ENCODE data around the gene PCDHA1. TPM values are rescaled to one million over a fixed set of nuclear protein-coding genes. Genes with fewer than 3 reads are reported as not detected.

The PCDHA1 gene
- total RNA-seq, 1 donor from 2014 or later = 0.24 TPM

- TF ChIP-seq CTCF (IDR thresholded peaks at IDR 0.05) = no peak
- no peaks in the 10 kb centered on the region for H3K4me1 Mint-ChIP-seq
- H3K9me3 Mint-ChIP-seq = no peaks in the 10 kb centered on the region
- no peaks in the 10 kb centered on the region for H3K79me2 ChIP-seq (ENCODE audit: low read depth)
- peaks cover 59% of the 10 kb centered on the region for H3K27me3 ChIP-seq
- H3K4me3 Mint-ChIP-seq = no peak overlapping the region
- DNase-seq (ENCODE audit: low spot score) = no peak
- H3K36me3 Mint-ChIP-seq = no peaks in the 10 kb centered on the region
- H3K9me3 ChIP-seq (ENCODE audit: low read depth) = no peaks in the 10 kb centered on the region
- H4K20me1 ChIP-seq (ENCODE audit: low read depth) = no peaks in the 10 kb centered on the region
- H3K4me3 ChIP-seq = no peak overlapping the region
- no peak overlapping the region for H3K4me2 ChIP-seq
- H3K36me3 ChIP-seq = no peaks in the 10 kb centered on the region
- no peak overlapping the region for H3K27ac ChIP-seq
- H3K27ac Mint-ChIP-seq = no peak overlapping the region
- peaks cover 4% of the 10 kb centered on the region for H3F3A ChIP-seq (ENCODE audit: low read depth)
- no peak overlapping the region for H2AFZ ChIP-seq (replicated peaks)
- H3K27me3 Mint-ChIP-seq (ENCODE audit: insufficient read depth, low read depth) = no peaks in the 10 kb centered on the region
- no peak overlapping the region for H3K9ac ChIP-seq
- H3K4me1 ChIP-seq = peaks cover 6% of the 10 kb centered on the region
Measured at GRCh38 chr5:141042555-141042954, 256.6 kb downstream of the PCDHA1 start.

DNA sequence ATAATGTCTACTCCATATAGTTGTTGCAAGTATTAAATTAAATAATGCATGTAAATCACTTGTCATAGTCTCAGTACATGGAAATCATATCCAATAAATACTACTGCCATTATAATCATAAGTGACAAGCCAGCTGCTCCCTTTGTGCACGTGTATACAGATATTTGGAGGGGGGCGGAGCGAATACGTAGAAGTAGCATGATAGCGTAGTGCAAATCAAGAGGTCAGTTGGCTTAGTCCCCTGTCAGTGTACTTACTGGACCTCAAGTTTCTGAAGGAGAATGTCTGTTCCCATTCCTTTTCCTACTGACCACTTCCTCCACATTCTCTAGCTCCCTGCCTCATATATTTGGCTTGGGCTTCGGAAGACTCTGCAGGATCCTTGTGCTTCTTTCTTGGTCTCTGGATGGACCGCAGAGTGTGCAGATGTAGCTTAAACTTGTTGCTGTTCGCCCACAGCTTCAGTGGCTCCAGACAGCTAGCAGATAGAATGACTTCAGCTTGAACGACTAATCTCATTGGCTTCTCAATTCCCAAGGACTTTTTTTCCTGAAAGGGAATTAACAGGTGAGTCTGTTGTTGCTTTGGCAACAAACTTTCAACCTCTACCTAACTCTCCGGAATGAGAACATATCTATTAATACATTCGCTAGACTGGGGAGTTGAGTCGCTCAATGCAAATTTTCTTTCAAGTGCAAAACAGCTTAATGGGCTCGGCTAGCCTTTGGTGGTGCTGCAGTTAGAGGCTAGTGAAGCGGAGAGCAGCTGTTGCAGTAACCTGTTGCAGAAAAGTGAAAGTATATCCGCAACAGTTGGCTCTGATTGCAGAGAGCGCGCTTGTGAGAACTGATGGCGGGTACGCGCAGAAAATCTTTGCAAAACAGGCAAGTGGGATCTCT is 264.9 kb downstream of the PCDHA1 start, which contains the start of gene PCDHB1:
PCDHB1 (plus strand) TSS at position 753 of the 899 bp plus-strand sequence; CDS start at position 850, 97 bp downstream.
- no peaks in the 10 kb centered on the region for H3K4me1 ChIP-seq
- peak within 1 kb of the TSS; percentile 79 for H3K4me2 ChIP-seq
- H3K27me3 ChIP-seq = peaks cover 85% of the 10 kb centered on the region
- H3K36me3 Mint-ChIP-seq = no peaks in the 10 kb centered on the region
- H3K36me3 ChIP-seq = no peaks in the 10 kb centered on the region
- no peaks in the 10 kb centered on the region for H3K9me3 Mint-ChIP-seq
- no peak within 1 kb of the TSS for H3K9ac ChIP-seq
- peak within 1 kb of the TSS; percentile 96 for H2AFZ ChIP-seq (replicated peaks)
- TF ChIP-seq EZH2 (IDR thresholded peaks at IDR 0.05) (no peak), CTCF (IDR thresholded peaks at IDR 0.05) (no peak), EZH2phosphoT487 (IDR thresholded peaks at IDR 0.05) (no peak)
- H3K9me3 ChIP-seq (ENCODE audit: low read depth) = no peaks in the 10 kb centered on the region
- H3K27me3 Mint-ChIP-seq (ENCODE audit: insufficient read depth, low read depth) = peaks cover 8% of the 10 kb centered on the region
- no peaks in the 10 kb centered on the region for H3K79me2 ChIP-seq (ENCODE audit: low read depth)
- peak within 1 kb of the TSS; percentile 51 for H3K4me3 ChIP-seq
- H3F3A ChIP-seq (ENCODE audit: low read depth) = no peaks in the 10 kb centered on the region
- no peak within 1 kb of the TSS for H3K27ac Mint-ChIP-seq
- peak; percentile 47 for DNase-seq (ENCODE audit: low spot score)
- H3K4me1 Mint-ChIP-seq = peaks cover 4% of the 10 kb centered on the region
- no peak within 1 kb of the TSS for H3K27ac ChIP-seq
- H4K20me1 ChIP-seq (ENCODE audit: low read depth) = no peaks in the 10 kb centered on the region
- H3K4me3 Mint-ChIP-seq = peak within 1 kb of the TSS; percentile 86

GRCh38 chr5:141051521-141051866 is 265.6 kb downstream of the PCDHA1 start:
- Histone ChIP-seq H3K4me2 (peak overlapping the region; percentile 79), H4K20me1 (ENCODE audit: low read depth) (no peaks in the 10 kb centered on the region), H3K4me3 (peak overlapping the region; percentile 51), H3F3A (ENCODE audit: low read depth) (no peaks in the 10 kb centered on the region), H3K36me3 (no peaks in the 10 kb centered on the region), H3K4me1 (no peaks in the 10 kb centered on the region), H3K9ac (no peak overlapping the region), H3K79me2 (ENCODE audit: low read depth) (no peaks in the 10 kb centered on the region), H3K27me3 (peaks cover 79% of the 10 kb centered on the region), H3K27ac (no peak overlapping the region), H3K9me3 (ENCODE audit: low read depth) (no peaks in the 10 kb centered on the region), H2AFZ (replicated peaks) (peak overlapping the region; percentile 96)
- H3K36me3 Mint-ChIP-seq = no peaks in the 10 kb centered on the region
- peak overlapping the region; percentile 86 for H3K4me3 Mint-ChIP-seq
- DNase-seq (ENCODE audit: low spot score) = no peak
- H3K4me1 Mint-ChIP-seq = peaks cover 4% of the 10 kb centered on the region
- no peak overlapping the region for H3K27ac Mint-ChIP-seq
- peaks cover 8% of the 10 kb centered on the region for H3K27me3 Mint-ChIP-seq (ENCODE audit: insufficient read depth, low read depth)
- no peaks in the 10 kb centered on the region for H3K9me3 Mint-ChIP-seq
- TF ChIP-seq EZH2phosphoT487 (IDR thresholded peaks at IDR 0.05) (no peak), EZH2 (IDR thresholded peaks at IDR 0.05) (no peak), CTCF (IDR thresholded peaks at IDR 0.05) (no peak)

Small RNA genes lying within 50 kb of the gene (small RNA-seq; reads per million reads assigned to genes)
- gene AC010223.1 = not detected

Other genes starting within 250 kb of the PCDHA1 start
- 0.53 and 1.1 TPM in 2 replicates for gene EIF4EBP3, start 238.5 kb upstream of the PCDHA1 start, total RNA-seq (ENCODE audit: low replicate concordance)
- 16.9 and 26.9 TPM in 2 replicates for gene SRA1, start 228.7 kb upstream of the PCDHA1 start, total RNA-seq (ENCODE audit: low replicate concordance)
- 20.7 and 23.6 TPM in 2 replicates for gene APBB3, start 221.5 kb upstream of the PCDHA1 start, total RNA-seq (ENCODE audit: low replicate concordance)
- 20.7 and 26.7 TPM in 2 replicates for gene SLC35A4, start 221.3 kb upstream of the PCDHA1 start, total RNA-seq (ENCODE audit: low replicate concordance)
- not detected in 2 replicates for gene CD14, start 153.0 kb upstream of the PCDHA1 start, total RNA-seq (ENCODE audit: low replicate concordance)
- gene TMCO6, start 146.7 kb upstream of the PCDHA1 start, total RNA-seq (ENCODE audit: low replicate concordance) = 17.8 and 106 TPM in 2 replicates
- gene NDUFA2, start 138.5 kb upstream of the PCDHA1 start, total RNA-seq (ENCODE audit: low replicate concordance) = 53.8 and 59.4 TPM in 2 replicates
- gene IK, start 138.3 kb upstream of the PCDHA1 start, total RNA-seq (ENCODE audit: low replicate concordance) = 97.0 and 131 TPM in 2 replicates
- 6.9 and 15.1 TPM in 2 replicates for gene WDR55, start 121.2 kb upstream of the PCDHA1 start, total RNA-seq (ENCODE audit: low replicate concordance)
- gene DND1, start 112.6 kb upstream of the PCDHA1 start, total RNA-seq (ENCODE audit: low replicate concordance) = 0.37 and 1.1 TPM in 2 replicates
- 44.9 and 45.7 TPM in 2 replicates for gene HARS1, start 94.8 kb upstream of the PCDHA1 start, total RNA-seq (ENCODE audit: low replicate concordance)
- gene HARS2, start 94.7 kb upstream of the PCDHA1 start, total RNA-seq (ENCODE audit: low replicate concordance) = 30.6 and 34.1 TPM in 2 replicates
- 62.2 and 71.5 TPM in 2 replicates for gene ZMAT2, start 85.7 kb upstream of the PCDHA1 start, total RNA-seq (ENCODE audit: low replicate concordance)
- 3.7 and 5.9 TPM in 2 replicates for gene PCDHA2, start 8.7 kb downstream of the PCDHA1 start, total RNA-seq (ENCODE audit: low replicate concordance)
- gene PCDHA3, start 14.9 kb downstream of the PCDHA1 start, total RNA-seq (ENCODE audit: low replicate concordance) = 2.8 and 4.0 TPM in 2 replicates
- gene PCDHA4, start 20.9 kb downstream of the PCDHA1 start, total RNA-seq (ENCODE audit: low replicate concordance) = 9.7 and 13.7 TPM in 2 replicates
- gene PCDHA5, start 35.5 kb downstream of the PCDHA1 start, total RNA-seq (ENCODE audit: low replicate concordance) = 2.4 and 2.7 TPM in 2 replicates
- gene PCDHA6, start 41.8 kb downstream of the PCDHA1 start, total RNA-seq (ENCODE audit: low replicate concordance) = 2.0 and 2.8 TPM in 2 replicates
- 0.36 and 2.7 TPM in 2 replicates for gene PCDHA7, start 48.1 kb downstream of the PCDHA1 start, total RNA-seq (ENCODE audit: low replicate concordance)
- gene PCDHA8, start 55.0 kb downstream of the PCDHA1 start, total RNA-seq (ENCODE audit: low replicate concordance) = 0.90 and 1.6 TPM in 2 replicates
- 2.0 TPM in 2 replicates for gene PCDHA9, start 62.2 kb downstream of the PCDHA1 start, total RNA-seq (ENCODE audit: low replicate concordance)
- 8.0 and 11.7 TPM in 2 replicates for gene PCDHA10, start 69.8 kb downstream of the PCDHA1 start, total RNA-seq (ENCODE audit: low replicate concordance)
- gene PCDHA11, start 82.8 kb downstream of the PCDHA1 start, total RNA-seq (ENCODE audit: low replicate concordance) = 5.4 and 6.3 TPM in 2 replicates
- gene PCDHA12, start 89.2 kb downstream of the PCDHA1 start, total RNA-seq (ENCODE audit: low replicate concordance) = 3.4 and 5.9 TPM in 2 replicates
- 1.9 and 2.3 TPM in 2 replicates for gene PCDHA13, start 96.0 kb downstream of the PCDHA1 start, total RNA-seq (ENCODE audit: low replicate concordance)
- 2.9 and 5.9 TPM in 2 replicates for gene PCDHAC1, start 140.2 kb downstream of the PCDHA1 start, total RNA-seq (ENCODE audit: low replicate concordance)
- 1.9 and 2.5 TPM in 2 replicates for gene PCDHAC2, start 180.3 kb downstream of the PCDHA1 start, total RNA-seq (ENCODE audit: low replicate concordance)